ENCODE data around the gene CDKL1.

The CDKL1 gene

GRCh38 chr14:50423529-50423928, 26.8 kb upstream of the CDKL1 start:
- DNase-seq (ENCODE audit: low spot score), result no peak
- peaks cover 95% of the 10 kb centered on the region for H3K36me3 ChIP-seq (ENCODE audit: low read depth)
- H3K27ac ChIP-seq (ENCODE audit: poor library complexity, severe bottlenecking), result no peak overlapping the region
- no peak overlapping the region for H3K4me3 ChIP-seq (ENCODE audit: severe bottlenecking)
- TF ChIP-seq, protein P1, sequence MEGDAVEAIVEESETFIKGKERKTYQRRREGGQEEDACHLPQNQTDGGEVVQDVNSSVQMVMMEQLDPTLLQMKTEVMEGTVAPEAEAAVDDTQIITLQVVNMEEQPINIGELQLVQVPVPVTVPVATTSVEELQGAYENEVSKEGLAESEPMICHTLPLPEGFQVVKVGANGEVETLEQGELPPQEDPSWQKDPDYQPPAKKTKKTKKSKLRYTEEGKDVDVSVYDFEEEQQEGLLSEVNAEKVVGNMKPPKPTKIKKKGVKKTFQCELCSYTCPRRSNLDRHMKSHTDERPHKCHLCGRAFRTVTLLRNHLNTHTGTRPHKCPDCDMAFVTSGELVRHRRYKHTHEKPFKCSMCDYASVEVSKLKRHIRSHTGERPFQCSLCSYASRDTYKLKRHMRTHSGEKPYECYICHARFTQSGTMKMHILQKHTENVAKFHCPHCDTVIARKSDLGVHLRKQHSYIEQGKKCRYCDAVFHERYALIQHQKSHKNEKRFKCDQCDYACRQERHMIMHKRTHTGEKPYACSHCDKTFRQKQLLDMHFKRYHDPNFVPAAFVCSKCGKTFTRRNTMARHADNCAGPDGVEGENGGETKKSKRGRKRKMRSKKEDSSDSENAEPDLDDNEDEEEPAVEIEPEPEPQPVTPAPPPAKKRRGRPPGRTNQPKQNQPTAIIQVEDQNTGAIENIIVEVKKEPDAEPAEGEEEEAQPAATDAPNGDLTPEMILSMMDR (IDR thresholded peaks at IDR 0.05; ENCODE audit: poor library complexity, severe bottlenecking), result no peak
- no peak for ATAC-seq (ENCODE audit: low read depth)
- no peaks in the 10 kb centered on the region for H3K27me3 ChIP-seq (ENCODE audit: insufficient read depth, poor library complexity, severe bottlenecking)
- no peaks in the 10 kb centered on the region for H3K9me3 ChIP-seq (ENCODE audit: severe bottlenecking)
- no peaks in the 10 kb centered on the region for H3K4me1 ChIP-seq (ENCODE audit: insufficient read depth, poor library complexity, severe bottlenecking)

GRCh38 chr14:50421499-50421898, 24.8 kb upstream of the CDKL1 start:
- Histone ChIP-seq H3K36me3 (ENCODE audit: low read depth) (peaks cover 88% of the 10 kb centered on the region), H3K27ac (ENCODE audit: poor library complexity, severe bottlenecking) (no peak overlapping the region), H3K4me3 (ENCODE audit: severe bottlenecking) (no peak overlapping the region), H3K9me3 (ENCODE audit: severe bottlenecking) (no peaks in the 10 kb centered on the region), H3K27me3 (ENCODE audit: insufficient read depth, poor library complexity, severe bottlenecking) (no peaks in the 10 kb centered on the region), H3K4me1 (ENCODE audit: insufficient read depth, poor library complexity, severe bottlenecking) (no peaks in the 10 kb centered on the region)
- ATAC-seq (ENCODE audit: low read depth) (no peak), DNase-seq (ENCODE audit: low spot score) (no peak)
- TF ChIP-seq, protein P1 (IDR thresholded peaks at IDR 0.05; ENCODE audit: poor library complexity, severe bottlenecking), result no peak

DNA sequence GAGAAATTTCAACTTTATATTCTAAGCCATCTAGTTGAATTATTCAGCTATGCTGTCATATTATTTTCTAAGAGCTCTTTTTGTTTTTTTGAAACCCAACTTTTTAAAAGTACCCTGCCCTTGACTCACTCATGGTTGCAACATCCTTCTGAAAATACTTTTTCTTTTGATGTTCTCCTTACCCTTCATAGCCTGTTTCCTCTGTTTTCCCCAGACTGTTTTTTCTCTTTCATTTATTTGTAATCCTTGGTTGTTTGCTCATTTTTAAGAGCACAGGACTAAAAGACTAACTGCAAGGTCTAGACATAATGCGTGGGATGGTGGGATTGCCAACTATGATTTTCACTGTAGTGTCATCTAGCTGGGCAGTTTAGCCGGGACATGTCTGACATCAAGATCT, 21.2 kb upstream of the CDKL1 start:
- DNase-seq (ENCODE audit: low spot score), result no peak
- TF ChIP-seq, protein P1 (IDR thresholded peaks at IDR 0.05; ENCODE audit: poor library complexity, severe bottlenecking), result no peak

DNA sequence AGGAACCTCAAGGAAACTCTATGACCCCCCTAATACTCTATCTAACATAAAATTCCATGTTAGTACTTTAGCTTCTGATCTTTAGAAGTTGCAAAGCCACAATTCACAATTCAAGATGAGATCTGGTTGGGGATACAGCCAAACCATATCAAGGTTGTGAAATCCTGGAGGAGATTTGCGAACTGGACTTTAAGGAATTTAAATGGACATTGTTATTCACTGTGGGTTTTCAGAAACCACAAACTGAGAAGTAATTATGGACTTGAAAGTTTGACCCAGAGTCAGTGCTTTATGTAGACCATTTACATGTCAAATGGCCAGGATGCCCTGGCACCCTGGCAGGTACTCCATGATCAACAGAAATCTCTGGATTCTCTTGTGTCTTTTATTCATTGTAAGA, 14.2 kb upstream of the CDKL1 start:
- Histone ChIP-seq H3K36me3 (ENCODE audit: low read depth) (no peaks in the 10 kb centered on the region), H3K27ac (ENCODE audit: poor library complexity, severe bottlenecking) (no peak overlapping the region), H3K4me1 (ENCODE audit: insufficient read depth, poor library complexity, severe bottlenecking) (no peaks in the 10 kb centered on the region), H3K9me3 (ENCODE audit: severe bottlenecking) (no peaks in the 10 kb centered on the region), H3K27me3 (ENCODE audit: insufficient read depth, poor library complexity, severe bottlenecking) (no peaks in the 10 kb centered on the region), H3K4me3 (ENCODE audit: severe bottlenecking) (no peak overlapping the region)
- DNase-seq (ENCODE audit: low spot score), result no peak
- ATAC-seq (ENCODE audit: low read depth), result 0 out of 3 replicates have a peak, but pooled peaks have one; percentile 8
- TF ChIP-seq, protein P1 (IDR thresholded peaks at IDR 0.05; ENCODE audit: poor library complexity, severe bottlenecking), result no peak

More for the DNA sequence above, 21.2 kb upstream of the CDKL1 start:
- ATAC-seq (ENCODE audit: low read depth), result no peak
- Histone ChIP-seq H3K9me3 (ENCODE audit: severe bottlenecking) (no peaks in the 10 kb centered on the region), H3K4me1 (ENCODE audit: insufficient read depth, poor library complexity, severe bottlenecking) (no peaks in the 10 kb centered on the region), H3K36me3 (ENCODE audit: low read depth) (peaks cover 53% of the 10 kb centered on the region), H3K4me3 (ENCODE audit: severe bottlenecking) (no peak overlapping the region), H3K27me3 (ENCODE audit: insufficient read depth, poor library complexity, severe bottlenecking) (no peaks in the 10 kb centered on the region), H3K27ac (ENCODE audit: poor library complexity, severe bottlenecking) (no peak overlapping the region)

GRCh38 chr14:50410071-50410470, 13.4 kb upstream of the CDKL1 start:
- Histone ChIP-seq H3K27ac (ENCODE audit: poor library complexity, severe bottlenecking) (no peak overlapping the region), H3K4me3 (ENCODE audit: severe bottlenecking) (no peak overlapping the region), H3K9me3 (ENCODE audit: severe bottlenecking) (no peaks in the 10 kb centered on the region), H3K36me3 (ENCODE audit: low read depth) (no peaks in the 10 kb centered on the region), H3K27me3 (ENCODE audit: insufficient read depth, poor library complexity, severe bottlenecking) (no peaks in the 10 kb centered on the region), H3K4me1 (ENCODE audit: insufficient read depth, poor library complexity, severe bottlenecking) (no peaks in the 10 kb centered on the region)
- TF ChIP-seq, protein P1 (IDR thresholded peaks at IDR 0.05; ENCODE audit: poor library complexity, severe bottlenecking), result no peak
- ATAC-seq (ENCODE audit: low read depth) (peak; percentile 28; the same call in 1 of the 3 replicates), DNase-seq (ENCODE audit: low spot score) (no peak)
